ENCODE results near the gene ZP4. TPM values are rescaled to one million over a fixed set of nuclear protein-coding genes. Genes with fewer than 3 reads are reported as not detected.

The ZP4 gene
- total RNA-seq, 1 experiment from 2014 or later = not detected

DNA sequence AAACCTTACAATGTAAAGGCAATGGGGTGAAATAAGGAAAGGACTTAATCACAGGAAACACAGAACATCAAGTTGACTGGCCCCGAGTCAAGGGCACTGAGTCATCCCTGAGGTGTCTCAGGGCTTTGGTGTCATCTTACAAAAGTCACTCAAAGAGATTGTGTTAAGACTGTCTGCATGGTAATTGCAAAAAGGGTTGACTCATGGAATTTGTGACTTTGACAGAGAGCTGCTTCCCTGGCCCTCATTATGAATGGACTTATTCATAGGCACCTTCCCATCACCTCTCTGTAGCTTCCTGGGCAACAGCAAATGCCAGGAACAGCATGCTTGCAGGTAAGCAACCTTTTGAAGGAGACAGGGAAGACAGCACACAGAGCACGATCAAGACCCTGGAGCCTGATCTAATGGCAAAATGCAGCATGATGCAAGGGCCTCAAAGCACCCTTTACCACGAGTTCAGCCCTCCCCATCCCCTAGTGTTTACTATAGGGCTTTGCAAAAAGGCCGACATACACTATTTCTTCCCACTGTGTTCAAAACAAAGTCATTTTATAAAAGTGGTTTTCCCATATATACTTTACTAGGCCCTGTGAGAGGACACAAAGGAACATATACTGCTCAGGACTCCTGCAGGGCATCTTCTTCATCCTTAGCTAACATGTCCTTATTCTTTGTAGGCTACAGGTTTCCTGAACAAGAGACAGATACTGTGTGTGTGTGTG, 17.1 kb downstream of the ZP4 start:
- Histone ChIP-seq H2BK15ac (ENCODE audit: low read depth, low read length) (no peak overlapping the region), H2AK5ac (ENCODE audit: insufficient read length, low read length) (no peak overlapping the region), H2BK12ac (ENCODE audit: insufficient read length, low read depth, low read length) (no peak overlapping the region), H3K23me2 (ENCODE audit: insufficient read length, low read depth, low read length, poor library complexity, severe bottlenecking) (no peaks in the 10 kb centered on the region), H3K4me2 (ENCODE audit: insufficient read depth, insufficient read length, low read length) (no peak overlapping the region), H2AFZ (ENCODE audit: low read length) (no peak overlapping the region), H4K8ac (replicated peaks; ENCODE audit: insufficient read length, low read depth, low read length) (no peak overlapping the region), H3K18ac (ENCODE audit: insufficient read length, low read depth, low read length) (no peak overlapping the region), H4K5ac (ENCODE audit: insufficient read length, low read depth, low read length) (no peak overlapping the region), H3K4ac (ENCODE audit: low read depth, low read length) (no peak overlapping the region), H2BK20ac (ENCODE audit: low read depth, low read length, poor library complexity, severe bottlenecking) (no peak overlapping the region), H3K79me2 (ENCODE audit: insufficient read depth, low read length) (no peaks in the 10 kb centered on the region), H2BK5ac (ENCODE audit: insufficient read length, low read length) (no peak overlapping the region), H4K91ac (ENCODE audit: insufficient read length, low read depth, low read length) (no peak overlapping the region), H2BK120ac (ENCODE audit: low read depth, low read length, poor library complexity, severe bottlenecking) (no peak overlapping the region), H3K23ac (ENCODE audit: insufficient read length, low read depth, low read length) (no peak overlapping the region), H3K27ac (ENCODE audit: insufficient read length, low read depth, low read length) (no peak overlapping the region), H3K4me1 (ENCODE audit: insufficient read depth, low read length) (no peaks in the 10 kb centered on the region), H3K56ac (ENCODE audit: insufficient read length, low read depth, low read length) (no peak overlapping the region), H4K20me1 (ENCODE audit: control insufficient read depth, insufficient read depth, insufficient read length) (no peaks in the 10 kb centered on the region), H3K9ac (ENCODE audit: extremely low read depth, insufficient read length, low read length) (no peak overlapping the region), H3K79me1 (ENCODE audit: insufficient read depth, low read depth, low read length, poor library complexity, severe bottlenecking) (no peaks in the 10 kb centered on the region), H3K27me3 (ENCODE audit: insufficient read depth, low read length) (no peaks in the 10 kb centered on the region), H3K9me3 (ENCODE audit: control insufficient read depth, low read depth, low read length) (no peaks in the 10 kb centered on the region), H3T11ph (ENCODE audit: low read length) (no peak overlapping the region), H3K14ac (ENCODE audit: insufficient read depth, low read length) (no peak overlapping the region)
- no peaks in the 10 kb centered on the region for H3K27me3 Mint-ChIP-seq (ENCODE audit: low read depth)
- H3K27ac Mint-ChIP-seq = peak overlapping the region in 1 of 3 experiments; percentile 95; a peak in 2 of 7 replicates
- no CpG with 5 or more reads among the region's 4 CpGs for WGBS (ENCODE audit: extremely low coverage, insufficient read length, low lambda C conversion rate)
- no peak overlapping the region for H3K4me3 Mint-ChIP-seq
- H3K9me3 Mint-ChIP-seq = no peaks in the 10 kb centered on the region; a peak in 1 of 5 replicates
- H3K4me1 Mint-ChIP-seq = peaks cover 16 to 19% of the 10 kb centered on the region in 2 experiments
- H3K36me3 Mint-ChIP-seq (ENCODE audit: insufficient read depth in 1 of 3, low read depth in 3 of 3) = peaks cover 0 to 2% (median 2%) of the 10 kb centered on the region in 3 experiments; a peak in 1 of 7 replicates
- DNase-seq = peak; percentile 59
- TF ChIP-seq, protein P1, sequence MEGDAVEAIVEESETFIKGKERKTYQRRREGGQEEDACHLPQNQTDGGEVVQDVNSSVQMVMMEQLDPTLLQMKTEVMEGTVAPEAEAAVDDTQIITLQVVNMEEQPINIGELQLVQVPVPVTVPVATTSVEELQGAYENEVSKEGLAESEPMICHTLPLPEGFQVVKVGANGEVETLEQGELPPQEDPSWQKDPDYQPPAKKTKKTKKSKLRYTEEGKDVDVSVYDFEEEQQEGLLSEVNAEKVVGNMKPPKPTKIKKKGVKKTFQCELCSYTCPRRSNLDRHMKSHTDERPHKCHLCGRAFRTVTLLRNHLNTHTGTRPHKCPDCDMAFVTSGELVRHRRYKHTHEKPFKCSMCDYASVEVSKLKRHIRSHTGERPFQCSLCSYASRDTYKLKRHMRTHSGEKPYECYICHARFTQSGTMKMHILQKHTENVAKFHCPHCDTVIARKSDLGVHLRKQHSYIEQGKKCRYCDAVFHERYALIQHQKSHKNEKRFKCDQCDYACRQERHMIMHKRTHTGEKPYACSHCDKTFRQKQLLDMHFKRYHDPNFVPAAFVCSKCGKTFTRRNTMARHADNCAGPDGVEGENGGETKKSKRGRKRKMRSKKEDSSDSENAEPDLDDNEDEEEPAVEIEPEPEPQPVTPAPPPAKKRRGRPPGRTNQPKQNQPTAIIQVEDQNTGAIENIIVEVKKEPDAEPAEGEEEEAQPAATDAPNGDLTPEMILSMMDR (conservative IDR thresholded peaks at IDR 0.05) = no peak

All from H9 (cell line).